ENCODE results near the gene TNFRSF25.

The TNFRSF25 gene

DNA sequence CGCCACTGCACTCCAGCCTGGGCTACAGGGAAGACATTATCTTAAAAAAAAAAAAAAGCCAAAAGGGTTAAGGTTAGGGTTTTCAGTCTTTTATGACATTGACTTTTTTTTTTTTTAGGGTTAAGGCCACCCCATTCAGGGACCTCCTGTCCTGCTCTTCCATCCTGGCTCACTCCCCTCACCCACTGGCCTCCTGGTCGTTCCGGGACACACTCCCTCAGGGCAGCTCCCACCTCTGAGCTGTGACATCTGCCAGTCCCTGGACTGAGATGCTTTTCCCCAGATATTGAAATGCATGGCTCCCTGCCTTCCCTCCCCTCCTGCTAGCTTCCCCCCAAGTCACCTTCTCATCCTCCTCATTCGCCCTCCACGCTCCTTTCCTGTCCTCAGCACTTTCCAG lies 15.8 kb upstream of the TNFRSF25 start:
- Histone ChIP-seq H3K79me2 (ENCODE audit: insufficient read depth, low read length) (no peaks in the 10 kb centered on the region), H3K4me3 (ENCODE audit: low read depth in 1 of 2, low read length in 2 of 2) (no peak overlapping the region), H3K4me1 (ENCODE audit: insufficient read depth, low read length) (peaks cover 6% of the 10 kb centered on the region; the same call in 1 of the 2 replicates), H3K4me2 (ENCODE audit: insufficient read depth, low read length) (no peak overlapping the region), H3K27me3 (ENCODE audit: insufficient read depth, low read length, poor library complexity) (no peaks in the 10 kb centered on the region), H3K9ac (ENCODE audit: low read depth, low read length) (no peak overlapping the region), H3K9me3 (ENCODE audit: insufficient read depth, low read length, severe bottlenecking) (no peaks in the 10 kb centered on the region), H3K27ac (ENCODE audit: low read length) (no peak overlapping the region), H3K36me3 (ENCODE audit: insufficient read depth, low read length) (no peaks in the 10 kb centered on the region), H2AFZ (ENCODE audit: low read depth, low read length) (no peak overlapping the region), H4K20me1 (ENCODE audit: insufficient read depth, low read length) (peaks cover 2% of the 10 kb centered on the region; the same call in 1 of the 2 replicates)
- ATAC-seq (ENCODE audit: insufficient read depth, low read depth) = no peak
- no peak for DNase-seq
- TF ChIP-seq, protein P1, sequence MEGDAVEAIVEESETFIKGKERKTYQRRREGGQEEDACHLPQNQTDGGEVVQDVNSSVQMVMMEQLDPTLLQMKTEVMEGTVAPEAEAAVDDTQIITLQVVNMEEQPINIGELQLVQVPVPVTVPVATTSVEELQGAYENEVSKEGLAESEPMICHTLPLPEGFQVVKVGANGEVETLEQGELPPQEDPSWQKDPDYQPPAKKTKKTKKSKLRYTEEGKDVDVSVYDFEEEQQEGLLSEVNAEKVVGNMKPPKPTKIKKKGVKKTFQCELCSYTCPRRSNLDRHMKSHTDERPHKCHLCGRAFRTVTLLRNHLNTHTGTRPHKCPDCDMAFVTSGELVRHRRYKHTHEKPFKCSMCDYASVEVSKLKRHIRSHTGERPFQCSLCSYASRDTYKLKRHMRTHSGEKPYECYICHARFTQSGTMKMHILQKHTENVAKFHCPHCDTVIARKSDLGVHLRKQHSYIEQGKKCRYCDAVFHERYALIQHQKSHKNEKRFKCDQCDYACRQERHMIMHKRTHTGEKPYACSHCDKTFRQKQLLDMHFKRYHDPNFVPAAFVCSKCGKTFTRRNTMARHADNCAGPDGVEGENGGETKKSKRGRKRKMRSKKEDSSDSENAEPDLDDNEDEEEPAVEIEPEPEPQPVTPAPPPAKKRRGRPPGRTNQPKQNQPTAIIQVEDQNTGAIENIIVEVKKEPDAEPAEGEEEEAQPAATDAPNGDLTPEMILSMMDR (IDR thresholded peaks at IDR 0.05; ENCODE audit: borderline replicate concordance, extremely low read depth, low read length, poor library complexity, severe bottlenecking) = no peak
- no peak for TF ChIP-seq EZH2 (IDR thresholded peaks at IDR 0.05; ENCODE audit: borderline replicate concordance, low read depth, low read length, severe bottlenecking)

DNA sequence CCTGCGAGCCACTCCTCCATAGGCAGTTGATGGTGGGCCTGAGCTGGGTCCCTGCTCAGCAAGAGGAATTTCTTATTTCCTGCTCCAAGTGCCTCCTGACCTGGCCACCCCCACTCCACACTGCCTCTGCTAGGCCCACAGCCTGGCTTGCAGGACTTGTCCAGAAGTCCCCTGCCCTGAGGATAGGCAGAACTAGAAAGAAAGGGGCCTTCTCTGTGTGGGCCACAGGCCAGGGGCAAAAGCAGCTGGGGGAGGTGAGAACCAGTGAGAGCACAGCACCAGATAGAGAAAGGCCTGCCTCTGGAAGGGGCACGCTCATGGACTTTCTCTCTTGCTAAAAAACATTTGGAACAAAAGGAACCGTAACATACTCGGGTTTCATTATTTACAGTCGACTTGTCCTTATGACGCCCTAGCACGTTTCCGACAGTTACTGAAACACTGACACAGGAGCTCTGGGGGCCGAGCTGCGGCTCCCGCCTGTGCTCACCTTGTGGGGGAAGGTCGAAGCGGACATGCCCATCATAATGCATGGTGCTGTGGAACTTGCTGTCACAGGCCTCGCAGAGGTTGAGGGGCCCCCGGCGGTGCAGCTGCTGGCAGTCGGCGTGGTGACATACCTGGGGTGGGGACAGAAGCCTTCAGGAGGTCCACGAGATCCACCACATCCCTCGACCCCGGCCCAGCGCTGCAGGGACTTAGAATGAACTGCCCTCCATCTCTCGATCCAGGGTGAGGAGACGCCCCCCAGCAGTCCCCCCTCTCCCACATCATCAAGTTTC lies 11.3 kb upstream of the TNFRSF25 start:
- no peaks in the 10 kb centered on the region for H3K36me3 ChIP-seq (ENCODE audit: insufficient read depth, low read length)
- no peak for TF ChIP-seq EZH2 (IDR thresholded peaks at IDR 0.05; ENCODE audit: borderline replicate concordance, low read depth, low read length, severe bottlenecking)
- TF ChIP-seq, protein P1 (IDR thresholded peaks at IDR 0.05; ENCODE audit: borderline replicate concordance, extremely low read depth, low read length, poor library complexity, severe bottlenecking) = no peak
- H3K9me3 ChIP-seq (ENCODE audit: insufficient read depth, low read length, severe bottlenecking) = no peaks in the 10 kb centered on the region
- no peak overlapping the region for H2AFZ ChIP-seq (ENCODE audit: low read depth, low read length)
- no peak overlapping the region for H3K9ac ChIP-seq (ENCODE audit: low read depth, low read length)
- H3K4me2 ChIP-seq (ENCODE audit: insufficient read depth, low read length) = no peak overlapping the region
- no peaks in the 10 kb centered on the region; the same call in 1 of the 2 replicates for H4K20me1 ChIP-seq (ENCODE audit: insufficient read depth, low read length)
- DNase-seq = no peak
- H3K4me1 ChIP-seq (ENCODE audit: insufficient read depth, low read length) = no peaks in the 10 kb centered on the region
- H3K79me2 ChIP-seq (ENCODE audit: insufficient read depth, low read length) = no peaks in the 10 kb centered on the region
- H3K4me3 ChIP-seq (ENCODE audit: low read depth in 1 of 2, low read length in 2 of 2) = no peak overlapping the region
- H3K27ac ChIP-seq (ENCODE audit: low read length) = no peak overlapping the region
- H3K27me3 ChIP-seq (ENCODE audit: insufficient read depth, low read length, poor library complexity) = no peaks in the 10 kb centered on the region
- no peak for ATAC-seq (ENCODE audit: insufficient read depth, low read depth)

- Histone ChIP-seq H3K9ac (ENCODE audit: low read depth, low read length) (no peak overlapping the region), H3K9me3 (ENCODE audit: insufficient read depth, low read length, severe bottlenecking) (no peaks in the 10 kb centered on the region), H3K4me1 (ENCODE audit: insufficient read depth, low read length) (no peaks in the 10 kb centered on the region), H4K20me1 (ENCODE audit: insufficient read depth, low read length) (no peaks in the 10 kb centered on the region; the same call in 1 of the 2 replicates), H3K79me2 (ENCODE audit: insufficient read depth, low read length) (no peaks in the 10 kb centered on the region), H3K27me3 (ENCODE audit: insufficient read depth, low read length, poor library complexity) (no peaks in the 10 kb centered on the region), H3K27ac (ENCODE audit: low read length) (no peak overlapping the region), H3K4me3 (ENCODE audit: low read depth in 1 of 2, low read length in 2 of 2) (no peak overlapping the region), H3K4me2 (ENCODE audit: insufficient read depth, low read length) (no peak overlapping the region), H2AFZ (ENCODE audit: low read depth, low read length) (no peak overlapping the region), H3K36me3 (ENCODE audit: insufficient read depth, low read length) (no peaks in the 10 kb centered on the region)
- ATAC-seq (ENCODE audit: insufficient read depth, low read depth) (no peak), DNase-seq (no peak)
- TF ChIP-seq EZH2 (IDR thresholded peaks at IDR 0.05; ENCODE audit: borderline replicate concordance, low read depth, low read length, severe bottlenecking) = no peak
- TF ChIP-seq, protein P1 (IDR thresholded peaks at IDR 0.05; ENCODE audit: borderline replicate concordance, extremely low read depth, low read length, poor library complexity, severe bottlenecking) = no peak
Measured at GRCh38 chr1:6476483-6476882, 10.5 kb upstream of the TNFRSF25 start.

All from DND-41 (cell line).